ENCODE results near the gene MYO1E. TPM values are rescaled to one million over a fixed set of nuclear protein-coding genes. Genes with fewer than 3 reads are reported as not detected.

Gene MYO1E
- total RNA-seq: 17.2 TPM

DNA sequence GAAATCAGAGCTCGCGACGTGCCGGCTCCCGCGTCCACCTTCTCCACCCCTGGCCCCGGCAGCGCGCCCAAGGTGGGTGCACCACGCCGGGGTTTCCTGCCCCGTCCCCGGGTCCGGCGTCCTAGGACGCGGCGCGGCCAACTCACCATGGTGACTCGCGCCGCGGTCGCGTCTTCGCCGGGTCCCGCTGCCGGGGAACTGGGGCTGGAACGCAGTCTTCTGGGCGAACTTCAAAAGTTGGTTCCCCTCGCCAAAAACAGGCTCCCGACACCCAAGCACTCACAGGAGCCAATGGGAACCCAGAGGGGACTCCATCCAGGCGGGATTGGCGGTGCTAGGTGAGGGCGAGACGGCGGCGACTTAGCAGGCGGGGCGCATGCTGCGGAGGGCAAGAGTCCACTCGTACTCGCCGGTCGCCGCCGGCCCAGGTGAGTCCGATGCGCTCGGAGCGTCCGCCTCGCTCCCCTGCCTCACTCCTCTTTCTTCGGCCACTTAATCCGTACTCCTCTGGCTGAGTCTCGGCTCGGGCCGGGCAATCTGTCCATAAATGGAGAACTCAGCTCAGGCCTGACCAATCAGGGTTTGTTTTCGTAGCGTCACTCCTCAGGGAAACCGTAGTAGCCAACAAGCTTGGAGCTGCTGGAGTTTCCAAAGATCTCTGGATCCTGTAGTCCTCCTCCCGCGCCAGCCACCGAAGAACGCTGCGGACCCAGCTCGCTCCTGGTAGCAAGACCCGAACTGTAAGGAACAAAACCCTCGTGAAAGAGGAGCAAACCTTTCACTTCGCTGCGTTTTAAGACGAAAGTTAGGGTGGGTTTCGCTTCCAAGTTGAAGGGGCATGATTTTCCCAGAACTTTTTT lies at the start of gene MYO1E:
Gene MYO1E, minus strand, starts transcription at position 520 of the 860 bp plus-strand sequence. Its CDS starts 371 bp downstream, at position 149.

DNA sequence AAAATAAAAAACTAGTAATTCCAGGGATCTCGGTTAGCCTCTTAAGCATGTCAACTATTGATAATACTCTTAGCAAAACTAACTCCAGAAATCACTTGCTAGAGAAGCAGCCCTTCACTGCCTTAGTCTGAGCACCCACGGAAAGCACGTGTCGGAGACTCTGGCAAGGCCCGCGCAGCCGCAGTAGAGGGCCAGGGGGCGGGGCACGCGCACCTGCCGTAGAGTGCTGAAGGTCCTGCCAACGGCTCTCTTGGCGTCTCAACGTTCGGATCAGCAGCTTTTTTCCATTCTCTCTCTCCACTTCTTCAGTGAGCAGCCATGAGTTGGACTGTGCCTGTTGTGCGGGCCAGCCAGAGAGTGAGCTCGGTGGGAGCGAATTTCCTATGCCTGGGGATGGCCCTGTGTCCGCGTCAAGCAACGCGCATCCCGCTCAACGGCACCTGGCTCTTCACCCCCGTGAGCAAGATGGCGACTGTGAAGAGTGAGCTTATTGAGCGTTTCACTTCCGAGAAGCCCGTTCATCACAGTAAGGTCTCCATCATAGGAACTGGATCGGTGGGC lies 166.0 kb downstream of the MYO1E start, which contains the start of gene LDHAL6B:
Gene LDHAL6B, plus strand, starts transcription at position 221 of the 561 bp plus-strand sequence. Its CDS starts 98 bp downstream, at position 319.

DNA sequence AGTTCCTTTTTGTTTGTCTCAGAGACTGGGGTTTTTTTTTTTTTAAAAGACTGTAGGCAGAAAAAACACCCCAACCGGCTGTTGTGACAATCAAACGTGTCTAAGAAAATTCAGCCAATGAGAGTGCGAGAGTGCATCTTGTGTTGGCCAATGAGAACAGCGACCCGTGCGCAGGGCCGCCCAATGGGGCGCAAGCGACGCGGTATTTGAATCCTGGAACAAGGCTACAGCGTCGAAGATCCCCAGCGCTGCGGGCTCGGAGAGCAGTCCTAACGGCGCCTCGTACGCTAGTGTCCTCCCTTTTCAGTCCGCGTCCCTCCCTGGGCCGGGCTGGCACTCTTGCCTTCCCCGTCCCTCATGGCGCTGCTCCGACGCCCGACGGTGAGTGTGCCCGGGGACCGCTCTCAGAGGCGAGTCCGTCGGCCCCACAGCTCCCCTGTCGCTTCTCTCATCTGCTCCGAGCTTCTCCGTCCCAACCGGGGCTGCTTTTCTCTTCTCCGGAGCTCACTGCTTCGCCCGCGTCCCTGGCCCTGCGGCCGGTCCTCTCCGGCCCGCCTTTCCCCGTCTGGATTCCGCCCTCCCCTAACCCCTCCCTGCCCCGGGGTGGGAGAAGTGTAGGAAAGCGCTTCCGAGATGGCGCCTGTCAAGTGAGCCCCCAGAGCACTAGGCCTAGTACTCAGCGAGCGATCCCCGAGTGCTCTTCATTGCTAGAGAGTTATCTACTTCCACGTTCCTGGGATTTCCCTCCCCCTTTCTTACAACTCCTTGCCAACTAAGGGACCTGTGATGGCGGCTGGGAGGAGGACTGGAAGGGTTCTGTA lies 267.5 kb downstream of the MYO1E start, which contains the start of gene CCNB2:
Gene CCNB2, plus strand, starts transcription at position 235 of the 821 bp plus-strand sequence. Its CDS starts 123 bp downstream, at position 358.

Small RNA genes within 50 kb of the gene (small RNA-seq; reads per million reads assigned to genes)
- gene MIR2116 (ENCODE audit: low replicate concordance) (0.24 reads per million), gene RF00019 (ENCODE audit: low replicate concordance) (not detected), gene RNU4-80P (ENCODE audit: low replicate concordance) (not detected), gene RNU6-212P (ENCODE audit: low replicate concordance) (not detected)

Other genes with a start within 250 kb of the MYO1E start
- gene LDHAL6B, start 166.0 kb downstream of the MYO1E start, total RNA-seq: not detected
- gene FAM81A, start 65.3 kb upstream of the MYO1E start, total RNA-seq: 58.2 TPM
- not detected for gene GCNT3, start 238.9 kb upstream of the MYO1E start, total RNA-seq

All from parietal lobe (tissue), 2 donors.